Measurements from ENCODE around the gene CST9. TPM values are rescaled to one million over a fixed set of nuclear protein-coding genes. Genes with fewer than 3 reads are reported as not detected.

Gene CST9
- total RNA-seq, 1 donor from 2014 or later, result not detected

- no peak overlapping the region for H3K27ac Mint-ChIP-seq
- no peaks in the 10 kb centered on the region for H3K36me3 Mint-ChIP-seq
- peak; percentile 80 for TF ChIP-seq CTCF (IDR thresholded peaks at IDR 0.05; ENCODE audit: unreplicated experiment)
- H3K9me3 Mint-ChIP-seq, result no peaks in the 10 kb centered on the region
- no peaks in the 10 kb centered on the region for H3K4me1 Mint-ChIP-seq
- H3K27me3 Mint-ChIP-seq (ENCODE audit: low read depth), result peaks cover 11% of the 10 kb centered on the region
- no peak overlapping the region for H3K4me3 Mint-ChIP-seq
- DNase-seq (ENCODE audit: low spot score in 2 of 2, unreplicated experiment in 2 of 2), result peak; percentile 65 to 85
These were observed 934 bp upstream of the CST9 start for GRCh38 chr20:23606652-23607049.

- Mint-ChIP-seq H3K9me3 (no peaks in the 10 kb centered on the region), H3K4me1 (no peaks in the 10 kb centered on the region), H3K4me3 (no peak overlapping the region), H3K27ac (no peak overlapping the region), H3K36me3 (no peaks in the 10 kb centered on the region), H3K27me3 (ENCODE audit: low read depth) (peaks cover 14% of the 10 kb centered on the region)
- TF ChIP-seq CTCF (IDR thresholded peaks at IDR 0.05; ENCODE audit: unreplicated experiment), result no peak
- no peak for DNase-seq (ENCODE audit: low spot score in 2 of 2, unreplicated experiment in 2 of 2)
These were observed 1.4 kb downstream of the CST9 start for GRCh38 chr20:23604306-23604705.

- no peak overlapping the region for H3K4me3 Mint-ChIP-seq
These were observed 2.4 kb downstream of the CST9 start for GRCh38 chr20:23603321-23603720.

GRCh38 chr20:23602699-23603098 is 3.0 kb downstream of the CST9 start:
- H3K9me3 Mint-ChIP-seq, result no peaks in the 10 kb centered on the region
- no peaks in the 10 kb centered on the region for H3K4me1 Mint-ChIP-seq
- H3K27ac Mint-ChIP-seq, result no peak overlapping the region
- no peak overlapping the region for H3K4me3 Mint-ChIP-seq
- H3K36me3 Mint-ChIP-seq, result no peaks in the 10 kb centered on the region
- DNase-seq (ENCODE audit: low spot score in 2 of 2, unreplicated experiment in 2 of 2), result no peak
- peaks cover 17% of the 10 kb centered on the region for H3K27me3 Mint-ChIP-seq (ENCODE audit: low read depth)
- TF ChIP-seq CTCF (IDR thresholded peaks at IDR 0.05; ENCODE audit: unreplicated experiment), result no peak

More at GRCh38 chr20:23603321-23603720, 2.4 kb downstream of the CST9 start:
- no peaks in the 10 kb centered on the region for H3K9me3 Mint-ChIP-seq
- no peak for TF ChIP-seq CTCF (IDR thresholded peaks at IDR 0.05; ENCODE audit: unreplicated experiment)
- no peaks in the 10 kb centered on the region for H3K36me3 Mint-ChIP-seq
- H3K4me1 Mint-ChIP-seq, result no peaks in the 10 kb centered on the region
- no peak overlapping the region for H3K27ac Mint-ChIP-seq
- no peak for DNase-seq (ENCODE audit: low spot score in 2 of 2, unreplicated experiment in 2 of 2)
- H3K27me3 Mint-ChIP-seq (ENCODE audit: low read depth), result peaks cover 14% of the 10 kb centered on the region

GRCh38 chr20:23602241-23602640 is 3.5 kb downstream of the CST9 start:
- no peak for DNase-seq (ENCODE audit: low spot score in 2 of 2, unreplicated experiment in 2 of 2)
- TF ChIP-seq CTCF (IDR thresholded peaks at IDR 0.05; ENCODE audit: unreplicated experiment), result no peak
- Mint-ChIP-seq H3K4me1 (no peaks in the 10 kb centered on the region), H3K4me3 (no peak overlapping the region), H3K27me3 (ENCODE audit: low read depth) (peaks cover 19% of the 10 kb centered on the region), H3K36me3 (no peaks in the 10 kb centered on the region), H3K9me3 (no peaks in the 10 kb centered on the region), H3K27ac (no peak overlapping the region)

GRCh38 chr20:23601715-23602114 is 4.0 kb downstream of the CST9 start:
- Mint-ChIP-seq H3K36me3 (no peaks in the 10 kb centered on the region), H3K4me3 (no peak overlapping the region), H3K27ac (no peak overlapping the region), H3K27me3 (ENCODE audit: low read depth) (peaks cover 19% of the 10 kb centered on the region), H3K9me3 (no peaks in the 10 kb centered on the region), H3K4me1 (no peaks in the 10 kb centered on the region)
- TF ChIP-seq CTCF (IDR thresholded peaks at IDR 0.05; ENCODE audit: unreplicated experiment), result no peak
- DNase-seq (ENCODE audit: low spot score in 2 of 2, unreplicated experiment in 2 of 2), result no peak
